ENCODE data around the gene DEPDC1B.
"Not testable (repeated sequence)": the region's sequence is repeated elsewhere in the genome, so short reads cannot be mapped to it uniquely, and the experiment has no call there.

DEPDC1B gene

GRCh38 chr5:60668686-60669304 is 31.2 kb downstream of the DEPDC1B start:
- FAIRE-seq (peak; percentile 77), DNase-seq (ENCODE audit: insufficient read length, low spot score) (no peak)

GRCh38 chr5:60651872-60652620 is 47.9 kb downstream of the DEPDC1B start:
- DNase-seq (ENCODE audit: insufficient read length, low spot score) = no peak
- FAIRE-seq = no peak

GRCh38 chr5:60649288-60649917 is 50.6 kb downstream of the DEPDC1B start:
- DNase-seq (ENCODE audit: insufficient read length, low spot score) (peak; percentile 16), FAIRE-seq (peak; percentile 90)

- peak; percentile 61 for FAIRE-seq
- DNase-seq (ENCODE audit: insufficient read length, low spot score) = no peak
Measured at GRCh38 chr5:60648175-60648574, 51.8 kb downstream of the DEPDC1B start.

GRCh38 chr5:60640901-60641300 is 59.1 kb downstream of the DEPDC1B start:
- no peak for FAIRE-seq
- DNase-seq (ENCODE audit: insufficient read length, low spot score) = no peak

- no peak for DNase-seq (ENCODE audit: insufficient read length, low spot score)
- FAIRE-seq = no peak
Measured at GRCh38 chr5:60639544-60639943, 60.4 kb downstream of the DEPDC1B start.

- DNase-seq (ENCODE audit: insufficient read length, low spot score) (no peak), FAIRE-seq (no peak)
Measured at GRCh38 chr5:60638300-60638699, 61.7 kb downstream of the DEPDC1B start.

- no peak for FAIRE-seq
- DNase-seq (ENCODE audit: insufficient read length, low spot score) = no peak
Measured at GRCh38 chr5:60636644-60637043, 63.3 kb downstream of the DEPDC1B start.

- DNase-seq (ENCODE audit: insufficient read length, low spot score) (no peak), FAIRE-seq (no peak)
Measured at GRCh38 chr5:60636001-60636400, 64.0 kb downstream of the DEPDC1B start.

GRCh38 chr5:60634051-60634450 is 65.9 kb downstream of the DEPDC1B start:
- no peak for FAIRE-seq
- no peak for DNase-seq (ENCODE audit: insufficient read length, low spot score)

- DNase-seq (ENCODE audit: insufficient read length, low spot score) (no peak), FAIRE-seq (no peak)
Measured at GRCh38 chr5:60633341-60633740, 66.6 kb downstream of the DEPDC1B start.

- no peak for FAIRE-seq
- DNase-seq (ENCODE audit: insufficient read length, low spot score) = no peak
Measured at GRCh38 chr5:60632153-60632552, 67.8 kb downstream of the DEPDC1B start.

- FAIRE-seq (no peak), DNase-seq (ENCODE audit: insufficient read length, low spot score) (no peak)
Measured at GRCh38 chr5:60630836-60631235, 69.1 kb downstream of the DEPDC1B start.

GRCh38 chr5:60630179-60630578 is 69.8 kb downstream of the DEPDC1B start:
- no peak for DNase-seq (ENCODE audit: insufficient read length, low spot score)
- FAIRE-seq = no peak

- DNase-seq (ENCODE audit: insufficient read length, low spot score); FAIRE-seq: not testable (repeated sequence)
Measured at GRCh38 chr5:60624875-60625274, 75.1 kb downstream of the DEPDC1B start.

- FAIRE-seq; DNase-seq (ENCODE audit: insufficient read length, low spot score): not testable (repeated sequence)
Measured at GRCh38 chr5:60620752-60621151, 79.2 kb downstream of the DEPDC1B start.

- FAIRE-seq = no peak
Measured at GRCh38 chr5:60613826-60614225, 86.1 kb downstream of the DEPDC1B start.

GRCh38 chr5:60611099-60611740 is 88.7 kb downstream of the DEPDC1B start:
- FAIRE-seq (no peak), DNase-seq (ENCODE audit: insufficient read length, low spot score) (no peak)

More at GRCh38 chr5:60613826-60614225, 86.1 kb downstream of the DEPDC1B start:
- DNase-seq (ENCODE audit: insufficient read length, low spot score) = no peak

GRCh38 chr5:60604771-60605170 is 95.2 kb downstream of the DEPDC1B start:
- FAIRE-seq = no peak
- DNase-seq (ENCODE audit: insufficient read length, low spot score) = no peak

- FAIRE-seq (peak; percentile 63), DNase-seq (ENCODE audit: insufficient read length, low spot score) (no peak)
Measured at GRCh38 chr5:60598424-60598823, 101.5 kb downstream of the DEPDC1B start.
